ENCODE results near the gene HCRTR1.

The HCRTR1 gene

DNA sequence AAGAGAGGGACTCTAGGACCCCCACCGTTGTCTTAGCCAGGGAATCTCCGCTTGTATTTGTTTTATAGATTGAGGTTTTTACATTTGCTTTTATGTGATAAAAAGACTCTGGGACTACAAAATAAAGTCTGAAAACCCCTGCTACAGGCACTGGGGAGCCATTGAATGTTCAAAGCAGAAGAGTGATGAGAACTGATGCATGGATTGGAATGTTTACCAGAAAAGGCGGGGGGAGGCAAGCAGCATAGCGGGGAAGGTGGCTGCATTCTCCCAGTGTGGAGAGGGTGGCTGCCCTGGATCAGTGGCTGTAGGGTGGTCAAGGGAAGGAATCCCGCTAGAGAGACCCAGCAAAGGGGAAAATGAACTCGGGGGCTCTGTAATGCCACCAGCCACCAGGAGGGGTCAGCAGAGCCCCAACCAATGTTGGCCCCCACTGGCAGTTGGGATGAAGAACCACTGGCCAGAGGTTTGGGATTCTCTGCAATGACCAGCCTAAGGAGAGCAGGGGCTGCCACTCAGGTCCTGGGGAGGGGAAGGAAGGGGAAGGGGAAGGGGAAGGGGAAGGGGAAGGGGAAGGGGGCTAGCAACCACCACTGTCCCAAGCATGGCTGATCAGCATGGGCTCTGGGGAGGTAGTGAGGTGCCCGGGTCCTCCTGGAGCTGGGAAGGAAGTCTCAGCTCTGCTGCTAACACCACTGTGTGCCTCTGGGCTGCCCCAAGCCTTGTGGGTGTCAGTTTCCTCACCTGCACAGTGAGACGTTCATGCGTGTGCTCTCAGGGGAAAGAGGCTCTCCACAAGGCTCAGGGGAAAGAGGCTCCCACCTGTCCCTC is 46.3 kb downstream of the HCRTR1 start:
- no peaks in the 10 kb centered on the region for H3K9me3 ChIP-seq (ENCODE audit: control insufficient read depth, low read length)
- H3K36me3 ChIP-seq (ENCODE audit: control insufficient read depth, insufficient read depth, low read length) = no peaks in the 10 kb centered on the region
- TF ChIP-seq, protein P1, sequence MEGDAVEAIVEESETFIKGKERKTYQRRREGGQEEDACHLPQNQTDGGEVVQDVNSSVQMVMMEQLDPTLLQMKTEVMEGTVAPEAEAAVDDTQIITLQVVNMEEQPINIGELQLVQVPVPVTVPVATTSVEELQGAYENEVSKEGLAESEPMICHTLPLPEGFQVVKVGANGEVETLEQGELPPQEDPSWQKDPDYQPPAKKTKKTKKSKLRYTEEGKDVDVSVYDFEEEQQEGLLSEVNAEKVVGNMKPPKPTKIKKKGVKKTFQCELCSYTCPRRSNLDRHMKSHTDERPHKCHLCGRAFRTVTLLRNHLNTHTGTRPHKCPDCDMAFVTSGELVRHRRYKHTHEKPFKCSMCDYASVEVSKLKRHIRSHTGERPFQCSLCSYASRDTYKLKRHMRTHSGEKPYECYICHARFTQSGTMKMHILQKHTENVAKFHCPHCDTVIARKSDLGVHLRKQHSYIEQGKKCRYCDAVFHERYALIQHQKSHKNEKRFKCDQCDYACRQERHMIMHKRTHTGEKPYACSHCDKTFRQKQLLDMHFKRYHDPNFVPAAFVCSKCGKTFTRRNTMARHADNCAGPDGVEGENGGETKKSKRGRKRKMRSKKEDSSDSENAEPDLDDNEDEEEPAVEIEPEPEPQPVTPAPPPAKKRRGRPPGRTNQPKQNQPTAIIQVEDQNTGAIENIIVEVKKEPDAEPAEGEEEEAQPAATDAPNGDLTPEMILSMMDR (IDR thresholded peaks at IDR 0.05) = peak; percentile 86
- H3K27ac ChIP-seq = no peak overlapping the region
- no peak overlapping the region for H3K4me2 ChIP-seq (ENCODE audit: low read length)
- H3K4me3 ChIP-seq (ENCODE audit: low read depth, low read length) = no peak overlapping the region
- no peak overlapping the region for H2AFZ ChIP-seq
- H3K79me2 ChIP-seq = no peaks in the 10 kb centered on the region
- no peak overlapping the region for H3K9ac ChIP-seq
- no peaks in the 10 kb centered on the region for H3K4me1 ChIP-seq
- H3K27me3 ChIP-seq (ENCODE audit: control insufficient read depth, insufficient read depth, low read length) = no peaks in the 10 kb centered on the region

GRCh38 chr1:31664528-31664927 is 47.0 kb downstream of the HCRTR1 start:
- Histone ChIP-seq H2AFZ (no peak overlapping the region), H3K9me3 (ENCODE audit: control insufficient read depth, low read length) (no peaks in the 10 kb centered on the region), H3K79me2 (no peaks in the 10 kb centered on the region), H3K27ac (no peak overlapping the region), H3K9ac (no peak overlapping the region), H3K27me3 (ENCODE audit: control insufficient read depth, insufficient read depth, low read length) (no peaks in the 10 kb centered on the region), H3K4me2 (ENCODE audit: low read length) (no peak overlapping the region), H3K4me3 (ENCODE audit: low read depth, low read length) (no peak overlapping the region), H3K36me3 (ENCODE audit: control insufficient read depth, insufficient read depth, low read length) (no peaks in the 10 kb centered on the region), H3K4me1 (peaks cover 3% of the 10 kb centered on the region)
- TF ChIP-seq, protein P1 (IDR thresholded peaks at IDR 0.05) = no peak

DNA sequence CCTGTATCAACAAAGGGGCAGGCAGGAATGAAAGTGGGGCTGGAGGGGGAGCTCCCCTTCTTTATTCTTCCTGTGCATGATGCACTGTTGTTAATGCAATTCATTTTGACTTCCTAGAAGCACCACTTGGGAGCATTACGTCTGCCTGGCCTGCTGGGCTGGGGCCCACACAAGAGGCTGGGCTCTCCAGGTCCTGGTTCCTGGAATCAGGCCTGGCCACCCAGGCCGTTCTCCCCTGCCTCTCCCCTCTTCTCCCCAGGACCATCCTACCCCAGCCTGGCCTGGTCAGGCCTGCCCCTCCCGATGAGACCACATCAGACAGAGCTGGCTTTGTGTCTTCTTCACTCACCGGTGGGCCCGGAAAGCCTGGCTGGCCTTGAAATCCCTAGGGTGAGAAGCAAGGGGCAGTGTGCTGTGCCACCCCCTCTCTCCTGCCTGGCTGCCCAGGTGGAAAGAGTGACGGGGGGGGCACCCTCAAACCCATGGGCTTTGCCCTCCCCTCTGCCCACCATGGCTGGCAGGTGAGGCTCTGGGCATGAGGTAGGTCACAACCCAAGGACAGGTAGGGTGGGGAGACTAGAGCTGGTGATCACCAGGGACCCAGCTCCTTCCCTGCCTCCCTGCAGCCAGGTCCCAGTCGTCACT is 47.9 kb downstream of the HCRTR1 start:
- no peak overlapping the region for H3K27ac ChIP-seq
- no peaks in the 10 kb centered on the region for H3K9me3 ChIP-seq (ENCODE audit: control insufficient read depth, low read length)
- peaks cover 11% of the 10 kb centered on the region for H3K4me1 ChIP-seq
- no peaks in the 10 kb centered on the region for H3K79me2 ChIP-seq
- H3K4me3 ChIP-seq (ENCODE audit: low read depth, low read length) = no peak overlapping the region
- no peak overlapping the region for H3K4me2 ChIP-seq (ENCODE audit: low read length)
- H2AFZ ChIP-seq = no peak overlapping the region
- H3K9ac ChIP-seq = no peak overlapping the region
- H3K36me3 ChIP-seq (ENCODE audit: control insufficient read depth, insufficient read depth, low read length) = no peaks in the 10 kb centered on the region
- TF ChIP-seq, protein P1 (IDR thresholded peaks at IDR 0.05) = no peak
- no peaks in the 10 kb centered on the region for H3K27me3 ChIP-seq (ENCODE audit: control insufficient read depth, insufficient read depth, low read length)

DNA sequence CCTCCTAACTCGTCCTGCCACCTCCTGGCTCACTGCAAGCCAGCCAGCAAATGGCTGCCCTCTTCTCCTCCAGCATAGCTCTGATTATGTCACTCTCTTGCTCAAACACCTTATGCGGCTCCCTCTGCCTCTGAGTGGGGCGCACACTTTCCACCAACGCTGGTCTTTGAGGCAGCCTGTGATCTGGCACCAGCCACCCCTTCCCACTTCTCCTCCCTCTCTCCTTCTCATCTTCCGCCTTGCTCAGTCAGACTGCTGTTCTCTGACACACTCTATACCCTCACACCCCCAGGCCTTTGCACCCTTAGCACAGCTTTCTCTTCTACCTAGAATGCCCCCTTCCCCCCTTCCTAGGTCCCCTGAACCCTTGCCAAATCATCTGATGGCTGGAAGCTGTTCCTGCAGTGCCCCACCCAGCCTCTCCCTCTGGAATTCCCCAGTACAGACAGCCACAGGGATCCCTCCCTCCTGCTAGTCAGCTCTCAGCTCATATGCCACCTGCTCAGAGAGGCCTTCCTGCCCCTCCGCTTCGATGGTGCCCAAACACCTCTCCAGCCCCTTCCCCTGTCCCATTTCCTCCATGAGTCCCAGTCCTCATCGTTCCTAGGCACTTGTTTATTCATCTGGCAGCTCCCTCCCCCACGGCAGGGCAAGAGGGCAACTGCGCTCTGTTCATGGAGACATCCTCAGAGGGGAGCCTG is 48.9 kb downstream of the HCRTR1 start:
- H2AFZ ChIP-seq = no peak overlapping the region
- peaks cover 11% of the 10 kb centered on the region for H3K4me1 ChIP-seq
- no peak overlapping the region for H3K4me3 ChIP-seq (ENCODE audit: low read depth, low read length)

More for the DNA sequence above, 48.9 kb downstream of the HCRTR1 start:
- Histone ChIP-seq H3K4me2 (ENCODE audit: low read length) (no peak overlapping the region), H3K79me2 (no peaks in the 10 kb centered on the region), H3K9ac (no peak overlapping the region), H3K9me3 (ENCODE audit: control insufficient read depth, low read length) (no peaks in the 10 kb centered on the region), H3K27ac (no peak overlapping the region), H3K27me3 (ENCODE audit: control insufficient read depth, insufficient read depth, low read length) (no peaks in the 10 kb centered on the region), H3K36me3 (ENCODE audit: control insufficient read depth, insufficient read depth, low read length) (no peaks in the 10 kb centered on the region)
- TF ChIP-seq, protein P1 (IDR thresholded peaks at IDR 0.05) = no peak

All from parathyroid adenoma (tissue), 2 donors.